Measurements from ENCODE around the gene SAYSD1.
A peak's percentile ranks its signal among the peaks of the same experiment; 100 is the strongest.

Gene SAYSD1, protein sequence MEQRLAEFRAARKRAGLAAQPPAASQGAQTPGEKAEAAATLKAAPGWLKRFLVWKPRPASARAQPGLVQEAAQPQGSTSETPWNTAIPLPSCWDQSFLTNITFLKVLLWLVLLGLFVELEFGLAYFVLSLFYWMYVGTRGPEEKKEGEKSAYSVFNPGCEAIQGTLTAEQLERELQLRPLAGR

DNA sequence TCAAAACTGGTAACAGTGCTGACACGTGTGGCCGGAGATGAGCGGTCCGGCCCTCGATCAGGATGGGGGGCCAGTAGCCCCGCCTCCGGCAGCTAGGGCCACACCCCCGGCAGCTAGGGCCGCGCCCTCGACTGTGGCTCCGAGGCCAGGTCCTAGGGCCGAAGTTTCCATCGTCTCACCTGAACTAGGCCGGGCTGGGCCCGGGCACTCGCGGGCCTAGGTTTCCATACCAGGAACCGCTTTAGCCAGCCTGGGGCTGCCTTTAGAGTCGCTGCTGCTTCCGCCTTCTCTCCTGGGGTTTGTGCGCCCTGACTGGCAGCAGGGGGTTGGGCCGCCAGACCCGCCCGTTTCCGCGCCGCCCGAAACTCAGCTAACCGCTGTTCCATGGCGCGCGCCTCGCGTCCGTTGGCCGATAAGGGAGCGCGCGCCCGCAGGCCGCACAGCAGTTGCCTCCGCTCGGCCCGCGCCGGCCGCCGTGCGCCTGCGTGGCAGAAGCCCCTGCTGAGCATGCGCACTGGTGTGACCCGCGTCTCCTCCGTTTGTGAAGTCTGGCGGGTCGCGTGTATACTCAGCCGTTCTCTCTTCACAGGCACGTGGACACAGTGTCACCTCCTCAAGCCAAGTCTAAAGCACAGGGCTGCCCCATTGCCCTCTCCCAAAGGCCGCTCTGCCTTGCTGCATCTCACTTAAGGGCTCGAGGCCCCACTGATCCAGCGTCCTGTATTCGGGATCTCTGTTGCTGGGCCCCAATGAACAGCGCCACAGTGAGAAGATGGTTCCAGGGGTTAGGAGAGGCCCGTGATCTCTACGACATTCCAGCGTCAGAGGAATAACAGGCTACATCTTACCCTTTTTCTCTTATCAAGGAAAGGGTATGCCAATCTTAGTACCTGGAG lies at the start of gene SAYSD1:
Gene SAYSD1 (minus strand): TSS at position 483 of the 896 bp plus-strand sequence. CDS start 97 bp downstream, at position 386.
- H3K9ac ChIP-seq (ENCODE audit: low read depth, low read length), result peak within 1 kb of the TSS; percentile 88
- peak within 1 kb of the TSS; percentile 93 for H3K4me3 ChIP-seq (ENCODE audit: low read depth, low read length)
- peaks cover 15% of the 10 kb centered on the region for H3K4me1 ChIP-seq (ENCODE audit: control insufficient read depth, insufficient read depth, low read length)
- H3K27me3 ChIP-seq (ENCODE audit: control insufficient read depth, insufficient read depth, low read length), result no peaks in the 10 kb centered on the region; the same call in 1 of the 2 replicates
- H3K36me3 ChIP-seq (ENCODE audit: control insufficient read depth, insufficient read depth, low read length), result peaks cover 7% of the 10 kb centered on the region; the same call in 1 of the 2 replicates
- H3K9me3 ChIP-seq (ENCODE audit: control insufficient read depth, insufficient read depth, low read length), result no peaks in the 10 kb centered on the region
- peak within 1 kb of the TSS; percentile 95 for H3K27ac ChIP-seq (ENCODE audit: low read depth, low read length)

DNA sequence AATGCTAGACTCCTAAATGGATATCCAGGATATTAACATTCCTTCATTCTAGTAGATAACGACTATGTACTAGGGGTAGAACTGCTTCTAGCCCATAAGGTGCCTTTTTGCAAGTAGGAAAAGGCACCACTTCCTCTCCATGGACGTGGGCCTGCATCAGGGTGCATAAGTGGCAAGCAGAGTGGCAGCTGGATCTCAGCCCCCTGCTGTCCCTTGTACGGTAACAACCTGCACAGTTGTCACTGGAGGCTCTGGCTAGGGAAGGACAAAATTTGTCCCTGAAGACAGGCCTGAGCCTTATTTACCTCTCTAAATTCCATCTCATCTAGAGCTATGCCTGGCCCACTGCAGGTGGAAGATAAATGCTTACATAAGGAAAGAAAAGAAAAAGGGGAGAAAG lies 42.5 kb upstream of the SAYSD1 start:
- H3K27ac ChIP-seq (ENCODE audit: low read depth, low read length), result no peak overlapping the region
- H3K27me3 ChIP-seq (ENCODE audit: control insufficient read depth, insufficient read depth, low read length), result no peaks in the 10 kb centered on the region
- no peak overlapping the region for H3K9ac ChIP-seq (ENCODE audit: low read depth, low read length)
- H3K4me3 ChIP-seq (ENCODE audit: low read depth, low read length), result no peak overlapping the region
- H3K9me3 ChIP-seq (ENCODE audit: control insufficient read depth, insufficient read depth, low read length), result no peaks in the 10 kb centered on the region; the same call in 1 of the 2 replicates
- no peaks in the 10 kb centered on the region for H3K4me1 ChIP-seq (ENCODE audit: control insufficient read depth, insufficient read depth, low read length)
- no peaks in the 10 kb centered on the region for H3K36me3 ChIP-seq (ENCODE audit: control insufficient read depth, insufficient read depth, low read length)

DNA sequence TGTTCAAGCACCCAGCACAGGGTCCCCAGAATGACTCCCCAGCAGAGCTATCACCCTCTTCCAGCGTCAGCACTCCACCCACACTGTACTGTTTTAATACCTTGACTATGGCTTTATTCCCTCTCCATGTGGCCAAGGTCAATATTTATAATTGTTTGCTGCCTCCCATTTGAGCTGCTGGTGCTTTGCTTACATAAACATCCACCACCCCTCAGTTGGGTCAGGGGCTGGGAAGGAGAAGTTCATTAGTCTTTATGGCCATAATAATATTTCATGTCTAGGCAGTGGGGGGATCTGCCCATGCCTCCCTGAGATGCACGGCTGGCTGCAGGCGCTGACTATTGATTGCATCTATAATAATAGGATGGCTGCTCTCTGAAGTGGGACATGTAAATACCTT lies 41.8 kb upstream of the SAYSD1 start:
- Histone ChIP-seq H3K27me3 (ENCODE audit: control insufficient read depth, insufficient read depth, low read length) (no peaks in the 10 kb centered on the region), H3K36me3 (ENCODE audit: control insufficient read depth, insufficient read depth, low read length) (no peaks in the 10 kb centered on the region), H3K9me3 (ENCODE audit: control insufficient read depth, insufficient read depth, low read length) (no peaks in the 10 kb centered on the region; the same call in 1 of the 2 replicates), H3K4me1 (ENCODE audit: control insufficient read depth, insufficient read depth, low read length) (no peaks in the 10 kb centered on the region), H3K9ac (ENCODE audit: low read depth, low read length) (no peak overlapping the region), H3K27ac (ENCODE audit: low read depth, low read length) (no peak overlapping the region), H3K4me3 (ENCODE audit: low read depth, low read length) (no peak overlapping the region)

DNA sequence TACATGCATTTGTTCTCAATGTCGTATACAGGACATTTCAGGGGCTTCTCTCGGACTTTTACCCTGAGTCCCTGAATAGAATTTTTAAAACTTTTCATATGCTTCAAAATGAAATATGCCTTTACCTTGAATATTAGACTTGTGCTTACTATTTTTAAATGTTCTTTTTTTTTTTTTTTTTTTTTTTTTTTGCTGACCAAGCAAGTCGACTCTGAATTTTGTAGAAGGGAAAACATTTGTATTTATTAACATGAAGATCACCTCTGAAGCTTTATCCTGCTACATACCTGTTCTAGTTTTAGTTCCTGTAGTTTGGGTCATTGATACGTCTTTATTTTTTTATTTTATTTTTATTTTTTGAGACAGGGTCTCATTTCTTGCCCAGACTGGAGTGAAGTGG lies 39.7 kb upstream of the SAYSD1 start:
- no peak overlapping the region for H3K9ac ChIP-seq (ENCODE audit: low read depth, low read length)
- H3K4me3 ChIP-seq (ENCODE audit: low read depth, low read length), result no peak overlapping the region
- H3K27ac ChIP-seq (ENCODE audit: low read depth, low read length), result no peak overlapping the region
- H3K4me1 ChIP-seq (ENCODE audit: control insufficient read depth, insufficient read depth, low read length), result no peaks in the 10 kb centered on the region
- no peaks in the 10 kb centered on the region for H3K36me3 ChIP-seq (ENCODE audit: control insufficient read depth, insufficient read depth, low read length)
- H3K9me3 ChIP-seq (ENCODE audit: control insufficient read depth, insufficient read depth, low read length), result no peaks in the 10 kb centered on the region; the same call in 1 of the 2 replicates
- no peaks in the 10 kb centered on the region for H3K27me3 ChIP-seq (ENCODE audit: control insufficient read depth, insufficient read depth, low read length)

DNA sequence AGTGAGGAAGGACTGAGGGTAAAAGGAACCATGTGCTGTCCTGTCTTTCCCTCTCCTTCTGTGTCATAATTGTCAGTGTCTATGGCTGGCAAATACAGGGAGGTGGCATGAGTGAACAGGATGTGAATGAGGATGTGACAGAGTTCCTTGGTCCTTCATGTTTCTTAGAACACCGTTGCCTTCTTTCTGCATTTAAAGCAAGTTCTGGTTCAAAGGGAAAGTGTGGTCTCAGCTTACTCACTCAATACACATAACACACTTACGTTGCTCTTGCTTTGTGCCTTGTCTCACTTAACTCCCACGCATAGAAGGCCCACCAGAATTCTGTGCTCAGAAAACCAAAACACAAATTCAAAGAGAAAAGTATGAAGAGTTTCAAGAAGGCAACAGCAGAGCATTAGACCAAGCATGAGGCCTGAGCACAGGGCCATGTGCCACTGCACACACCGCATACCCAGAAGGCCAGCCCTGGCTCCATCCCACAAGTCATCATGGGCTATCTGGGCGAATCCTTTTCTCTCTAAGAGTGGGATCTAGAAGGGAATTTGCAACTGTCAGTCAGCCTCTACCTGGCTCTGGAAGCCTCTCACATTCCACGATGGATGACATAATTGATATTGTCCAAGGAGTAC lies 38.9 kb upstream of the SAYSD1 start:
- Histone ChIP-seq H3K27ac (ENCODE audit: low read depth, low read length) (no peak overlapping the region), H3K27me3 (ENCODE audit: control insufficient read depth, insufficient read depth, low read length) (no peaks in the 10 kb centered on the region), H3K9ac (ENCODE audit: low read depth, low read length) (no peak overlapping the region), H3K4me3 (ENCODE audit: low read depth, low read length) (no peak overlapping the region), H3K9me3 (ENCODE audit: control insufficient read depth, insufficient read depth, low read length) (no peaks in the 10 kb centered on the region; the same call in 1 of the 2 replicates), H3K4me1 (ENCODE audit: control insufficient read depth, insufficient read depth, low read length) (no peaks in the 10 kb centered on the region), H3K36me3 (ENCODE audit: control insufficient read depth, insufficient read depth, low read length) (no peaks in the 10 kb centered on the region)

DNA sequence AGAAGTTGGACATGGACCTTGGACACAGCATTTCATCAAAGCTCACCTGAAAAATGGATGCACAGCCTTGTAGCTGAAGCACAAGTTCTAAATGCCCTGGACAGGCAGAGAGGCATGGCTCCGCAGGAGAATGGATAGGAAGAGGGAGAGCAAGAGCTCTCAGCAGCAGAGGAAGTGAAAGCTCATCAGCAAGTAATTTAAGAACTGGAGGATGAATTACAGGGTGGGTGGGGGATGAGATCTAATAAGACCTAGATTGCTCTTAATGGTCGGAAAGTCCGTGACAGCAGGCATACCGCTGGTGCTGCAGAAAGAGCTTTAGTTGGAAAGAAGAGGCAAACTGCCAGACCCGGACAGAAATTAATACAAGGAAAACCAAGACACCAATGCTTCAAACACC lies 37.3 kb upstream of the SAYSD1 start:
- H3K27ac ChIP-seq (ENCODE audit: low read depth, low read length), result no peak overlapping the region
- H3K27me3 ChIP-seq (ENCODE audit: control insufficient read depth, insufficient read depth, low read length), result no peaks in the 10 kb centered on the region
- H3K36me3 ChIP-seq (ENCODE audit: control insufficient read depth, insufficient read depth, low read length), result no peaks in the 10 kb centered on the region
- H3K9ac ChIP-seq (ENCODE audit: low read depth, low read length), result no peak overlapping the region
- H3K4me3 ChIP-seq (ENCODE audit: low read depth, low read length), result no peak overlapping the region
- H3K9me3 ChIP-seq (ENCODE audit: control insufficient read depth, insufficient read depth, low read length), result no peaks in the 10 kb centered on the region
- no peaks in the 10 kb centered on the region for H3K4me1 ChIP-seq (ENCODE audit: control insufficient read depth, insufficient read depth, low read length)

DNA sequence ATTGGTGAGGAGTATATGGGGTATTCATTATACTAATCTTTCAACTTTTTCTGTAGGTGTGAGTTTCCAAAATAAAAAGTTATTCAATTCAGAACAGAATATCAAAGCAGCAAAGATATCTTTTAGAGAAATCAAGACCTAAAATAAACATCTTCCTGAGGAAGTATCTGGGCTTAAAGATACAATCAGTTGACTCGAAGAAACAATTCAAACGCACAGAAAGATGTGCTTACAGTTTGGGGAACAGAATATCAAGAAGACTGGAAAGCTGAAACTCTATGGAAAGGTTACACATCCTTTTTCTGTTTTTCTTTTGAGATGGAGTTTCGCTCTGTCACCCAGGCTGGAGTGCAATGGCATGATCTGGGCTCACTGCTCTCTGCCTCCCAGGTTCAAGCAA lies 36.2 kb upstream of the SAYSD1 start:
- H3K27ac ChIP-seq (ENCODE audit: low read depth, low read length), result no peak overlapping the region
- no peaks in the 10 kb centered on the region for H3K4me1 ChIP-seq (ENCODE audit: control insufficient read depth, insufficient read depth, low read length)
- H3K9me3 ChIP-seq (ENCODE audit: control insufficient read depth, insufficient read depth, low read length), result no peaks in the 10 kb centered on the region
- no peaks in the 10 kb centered on the region for H3K36me3 ChIP-seq (ENCODE audit: control insufficient read depth, insufficient read depth, low read length)
- no peak overlapping the region for H3K4me3 ChIP-seq (ENCODE audit: low read depth, low read length)
- 0 out of 2 replicates have a peak, but pooled peaks cover 3% of the 10 kb centered on the region for H3K27me3 ChIP-seq (ENCODE audit: control insufficient read depth, insufficient read depth, low read length)
- no peak overlapping the region for H3K9ac ChIP-seq (ENCODE audit: low read depth, low read length)

DNA sequence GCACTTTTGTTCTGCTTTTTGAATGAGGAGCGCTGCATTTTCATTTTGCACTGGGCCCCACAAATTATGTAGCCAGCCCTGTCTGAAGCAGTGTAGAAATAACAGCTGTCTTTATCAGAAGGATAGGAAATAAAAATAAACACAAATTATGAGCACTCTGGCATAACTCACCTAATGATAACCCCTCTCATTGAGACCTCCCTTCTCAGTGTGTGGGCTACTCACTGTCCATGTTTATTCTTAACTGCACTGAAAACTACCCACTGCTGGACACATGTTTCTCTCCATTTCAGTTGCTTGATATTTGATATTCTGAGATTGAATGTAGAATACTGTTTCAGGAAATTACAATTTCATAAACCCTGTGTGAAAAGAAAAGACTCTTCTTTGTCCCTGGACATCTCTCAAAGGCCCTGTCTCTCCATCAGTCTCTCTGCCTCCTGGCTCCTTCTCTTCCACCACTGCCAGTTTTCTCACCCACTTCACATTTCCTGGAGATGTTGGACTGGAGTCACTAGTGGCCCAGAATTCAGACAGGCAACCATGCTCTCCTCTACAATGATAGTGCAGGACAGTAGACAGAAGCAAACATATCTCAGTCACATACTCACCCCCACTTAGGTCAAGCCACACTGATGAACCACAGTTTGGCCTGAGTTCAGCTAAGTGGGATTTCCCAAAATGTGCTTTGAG lies 29.6 kb upstream of the SAYSD1 start:
- H3K36me3 ChIP-seq (ENCODE audit: control insufficient read depth, insufficient read depth, low read length), result no peaks in the 10 kb centered on the region
- H3K4me3 ChIP-seq (ENCODE audit: low read depth, low read length), result no peak overlapping the region
- no peaks in the 10 kb centered on the region for H3K4me1 ChIP-seq (ENCODE audit: control insufficient read depth, insufficient read depth, low read length)
- no peak overlapping the region for H3K27ac ChIP-seq (ENCODE audit: low read depth, low read length)
- H3K9me3 ChIP-seq (ENCODE audit: control insufficient read depth, insufficient read depth, low read length), result no peaks in the 10 kb centered on the region
- no peak overlapping the region for H3K9ac ChIP-seq (ENCODE audit: low read depth, low read length)
- 0 out of 2 replicates have a peak, but pooled peaks cover 3% of the 10 kb centered on the region for H3K27me3 ChIP-seq (ENCODE audit: control insufficient read depth, insufficient read depth, low read length)

DNA sequence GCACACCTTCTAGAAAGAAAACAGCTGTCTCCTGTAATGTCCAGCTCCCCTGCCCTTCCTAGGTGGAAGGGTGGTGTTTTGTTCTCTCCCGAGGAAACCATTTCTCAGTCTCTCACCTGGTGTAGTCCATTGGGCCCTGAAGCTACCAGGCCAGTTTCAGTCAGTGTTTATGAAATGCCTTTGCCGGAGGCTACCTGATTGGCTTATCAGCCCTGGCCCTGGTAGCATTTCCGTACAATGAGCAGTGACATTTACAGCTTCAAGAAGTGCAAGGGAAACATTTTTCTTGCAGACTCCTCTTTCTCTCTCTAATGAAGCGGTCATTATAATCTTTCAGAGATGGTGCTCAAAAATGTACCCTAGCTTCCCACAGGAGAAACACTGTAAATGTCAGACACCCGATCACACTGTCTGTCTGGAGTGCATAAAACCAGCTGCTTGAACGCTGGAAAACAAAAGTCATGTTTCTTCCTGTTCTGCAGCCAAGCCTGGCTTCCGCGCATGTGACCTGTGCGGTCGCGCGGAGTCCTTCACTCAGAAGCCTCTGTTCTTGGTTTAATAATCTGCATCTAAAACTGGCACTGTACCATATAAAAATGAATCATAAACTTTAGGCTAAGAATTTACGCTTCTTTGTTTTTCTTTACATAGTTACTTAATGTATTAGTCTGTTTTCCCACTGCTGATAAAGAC lies 28.4 kb upstream of the SAYSD1 start:
- Histone ChIP-seq H3K4me1 (ENCODE audit: control insufficient read depth, insufficient read depth, low read length) (no peaks in the 10 kb centered on the region), H3K4me3 (ENCODE audit: low read depth, low read length) (no peak overlapping the region), H3K36me3 (ENCODE audit: control insufficient read depth, insufficient read depth, low read length) (no peaks in the 10 kb centered on the region), H3K27ac (ENCODE audit: low read depth, low read length) (no peak overlapping the region), H3K9me3 (ENCODE audit: control insufficient read depth, insufficient read depth, low read length) (no peaks in the 10 kb centered on the region), H3K27me3 (ENCODE audit: control insufficient read depth, insufficient read depth, low read length) (0 out of 2 replicates have a peak, but pooled peaks cover 3% of the 10 kb centered on the region), H3K9ac (ENCODE audit: low read depth, low read length) (no peak overlapping the region)

DNA sequence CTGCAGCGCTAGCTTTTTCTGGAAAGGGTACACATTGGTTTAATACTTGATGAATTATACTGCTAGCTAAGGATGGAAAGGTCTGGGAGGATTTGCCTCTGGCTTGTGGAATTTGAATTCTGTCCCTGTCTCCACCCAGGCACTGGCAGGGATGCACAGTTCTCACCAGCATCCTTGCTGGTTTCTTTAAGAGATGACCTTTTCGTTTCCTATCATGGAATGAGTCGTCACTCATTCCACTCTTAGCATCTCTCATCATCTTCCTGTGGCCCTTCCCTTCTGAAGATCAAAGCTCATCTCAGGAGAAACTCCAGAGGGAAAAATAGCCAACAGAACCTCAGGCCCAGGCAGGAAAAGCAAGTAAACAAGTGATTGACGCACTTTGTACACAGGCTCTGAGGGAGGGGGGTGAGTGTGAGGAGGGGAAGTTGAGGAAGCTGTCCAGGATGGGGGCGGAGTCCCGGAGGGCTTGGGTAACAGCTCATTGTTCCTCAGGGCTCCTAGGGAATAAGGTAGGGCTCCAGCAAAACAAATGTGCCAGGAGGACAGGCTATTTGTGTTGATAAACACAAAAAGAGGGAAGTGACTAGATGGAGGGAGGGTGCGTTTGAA lies 25.7 kb upstream of the SAYSD1 start:
- Histone ChIP-seq H3K36me3 (ENCODE audit: control insufficient read depth, insufficient read depth, low read length) (no peaks in the 10 kb centered on the region), H3K9me3 (ENCODE audit: control insufficient read depth, insufficient read depth, low read length) (no peaks in the 10 kb centered on the region), H3K9ac (ENCODE audit: low read depth, low read length) (no peak overlapping the region), H3K27me3 (ENCODE audit: control insufficient read depth, insufficient read depth, low read length) (no peaks in the 10 kb centered on the region), H3K4me1 (ENCODE audit: control insufficient read depth, insufficient read depth, low read length) (no peaks in the 10 kb centered on the region), H3K4me3 (ENCODE audit: low read depth, low read length) (no peak overlapping the region), H3K27ac (ENCODE audit: low read depth, low read length) (no peak overlapping the region)
